HG03558 (cell line): ENCODE data around the gene PTP4A1.

Experiments used
- ATAC-seq: cut with Tn5 transposase; IDR thresholded peaks from one replicate; pipeline ENCODE4 v1.9.1; 2021; ENCODE audit warnings: moderate number of reproducible peaks; ENCODE audit not compliant: unreplicated experiment; ENCODE audit errors: extremely low read depth

Gene PTP4A1

GRCh38 chr6:63554782-63555181, 17.5 kb upstream of the PTP4A1 start:
- no peak for ATAC-seq

- ATAC-seq, result no peak
These were observed 15.9 kb upstream of the PTP4A1 start for GRCh38 chr6:63556369-63556768.

- ATAC-seq, result peak; percentile 48
These were observed 14.0 kb upstream of the PTP4A1 start for GRCh38 chr6:63558278-63558677.

GRCh38 chr6:63560801-63561287, 11.4 kb upstream of the PTP4A1 start:
- ATAC-seq, result no peak

- ATAC-seq, result no peak
These were observed 11.0 kb upstream of the PTP4A1 start for GRCh38 chr6:63561288-63561687.

- no peak for ATAC-seq
These were observed 9.0 kb upstream of the PTP4A1 start for GRCh38 chr6:63563235-63563634.

GRCh38 chr6:63565058-63565726, 7.1 kb upstream of the PTP4A1 start:
- ATAC-seq, result no peak

- ATAC-seq, result no peak
These were observed 6.3 kb upstream of the PTP4A1 start for GRCh38 chr6:63565727-63566596.

- ATAC-seq, result no peak
These were observed 4.3 kb upstream of the PTP4A1 start for GRCh38 chr6:63567966-63568365.

GRCh38 chr6:63571361-63572043, 778 bp upstream of the PTP4A1 start:
- no peak for ATAC-seq

GRCh38 chr6:63572747-63573075, 431 bp downstream of the PTP4A1 start:
- ATAC-seq, result no peak

- peak; percentile 28 for ATAC-seq
These were observed 1.0 kb downstream of the PTP4A1 start for GRCh38 chr6:63573076-63573898.

GRCh38 chr6:63573899-63574553, 1.7 kb downstream of the PTP4A1 start:
- no peak for ATAC-seq

GRCh38 chr6:63574554-63574900, 2.2 kb downstream of the PTP4A1 start:
- no peak for ATAC-seq

- ATAC-seq, result no peak
These were observed 4.0 kb downstream of the PTP4A1 start for GRCh38 chr6:63576147-63576772.

- no peak for ATAC-seq
These were observed 4.9 kb downstream of the PTP4A1 start for GRCh38 chr6:63576985-63577712.

- ATAC-seq, result no peak
These were observed 6.5 kb downstream of the PTP4A1 start for GRCh38 chr6:63578757-63579156.

- no peak for ATAC-seq
These were observed 7.8 kb downstream of the PTP4A1 start for GRCh38 chr6:63579937-63580703.
